LNCAP (cell line): Measurements from ENCODE around the gene FBXO3.

Source experiments
- CTCF ChIP-seq: fragments of 450-650 bp; IDR thresholded peaks from 2 replicates; pipeline ENCODE4 v1.5.1; 2017; ENCODE audit warnings: mild to moderate bottlenecking

The FBXO3 gene

GRCh38 chr11:33721426-33721825 lies 52.9 kb downstream of the FBXO3 start:
- TF ChIP-seq CTCF = no peak

- TF ChIP-seq CTCF = no peak
These were observed 54.7 kb downstream of the FBXO3 start for GRCh38 chr11:33719587-33719986.

- no peak for TF ChIP-seq CTCF
These were observed 55.9 kb downstream of the FBXO3 start for GRCh38 chr11:33718440-33718839.

- peak; percentile 30; the same call in 1 of the 2 replicates for TF ChIP-seq CTCF
These were observed 58.1 kb downstream of the FBXO3 start for GRCh38 chr11:33716243-33716642.

GRCh38 chr11:33713856-33714398 lies 60.4 kb downstream of the FBXO3 start:
- TF ChIP-seq CTCF = no peak

- no peak for TF ChIP-seq CTCF
These were observed 61.0 kb downstream of the FBXO3 start for GRCh38 chr11:33713151-33713855.

GRCh38 chr11:33712436-33712835 lies 61.9 kb downstream of the FBXO3 start:
- TF ChIP-seq CTCF = no peak
